ENCODE data around the gene KY.

DNA sequence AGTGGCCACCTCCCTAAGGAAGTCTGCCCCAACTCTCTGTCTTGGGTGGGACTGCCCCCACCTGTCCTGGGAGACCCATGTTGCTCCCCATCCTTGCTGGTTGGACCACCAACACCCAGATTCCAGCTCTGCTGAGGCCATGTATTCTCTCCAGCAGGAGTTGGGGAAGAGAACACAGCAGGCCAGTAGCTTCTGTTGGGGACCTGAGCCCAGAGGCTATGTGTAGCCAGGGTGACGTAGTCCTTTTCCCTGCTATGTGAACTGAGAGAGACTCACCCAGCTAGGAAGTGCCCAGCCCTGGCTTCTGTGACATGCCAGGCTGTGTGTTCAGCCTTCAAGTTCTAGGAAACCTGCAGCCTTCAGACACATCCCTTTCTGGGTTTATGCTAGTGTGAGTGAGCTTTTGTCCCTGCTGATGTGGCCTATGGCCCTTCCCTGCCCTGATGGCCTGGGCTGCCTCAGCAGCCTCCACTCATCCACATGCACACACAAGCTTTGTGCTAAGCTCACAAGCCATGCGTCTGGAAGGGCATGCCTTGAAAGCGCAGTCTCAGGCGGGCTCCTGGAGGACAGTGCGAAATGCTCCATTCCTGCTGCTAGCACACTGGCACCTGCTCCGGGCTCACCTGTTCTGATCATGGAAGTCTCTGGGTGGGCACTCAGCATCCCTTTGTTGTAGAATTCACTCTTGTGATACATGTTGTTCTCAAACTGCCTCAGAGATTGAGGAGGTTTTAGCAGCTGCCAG lies 42.6 kb downstream of the KY start:
- TF ChIP-seq, protein P1, sequence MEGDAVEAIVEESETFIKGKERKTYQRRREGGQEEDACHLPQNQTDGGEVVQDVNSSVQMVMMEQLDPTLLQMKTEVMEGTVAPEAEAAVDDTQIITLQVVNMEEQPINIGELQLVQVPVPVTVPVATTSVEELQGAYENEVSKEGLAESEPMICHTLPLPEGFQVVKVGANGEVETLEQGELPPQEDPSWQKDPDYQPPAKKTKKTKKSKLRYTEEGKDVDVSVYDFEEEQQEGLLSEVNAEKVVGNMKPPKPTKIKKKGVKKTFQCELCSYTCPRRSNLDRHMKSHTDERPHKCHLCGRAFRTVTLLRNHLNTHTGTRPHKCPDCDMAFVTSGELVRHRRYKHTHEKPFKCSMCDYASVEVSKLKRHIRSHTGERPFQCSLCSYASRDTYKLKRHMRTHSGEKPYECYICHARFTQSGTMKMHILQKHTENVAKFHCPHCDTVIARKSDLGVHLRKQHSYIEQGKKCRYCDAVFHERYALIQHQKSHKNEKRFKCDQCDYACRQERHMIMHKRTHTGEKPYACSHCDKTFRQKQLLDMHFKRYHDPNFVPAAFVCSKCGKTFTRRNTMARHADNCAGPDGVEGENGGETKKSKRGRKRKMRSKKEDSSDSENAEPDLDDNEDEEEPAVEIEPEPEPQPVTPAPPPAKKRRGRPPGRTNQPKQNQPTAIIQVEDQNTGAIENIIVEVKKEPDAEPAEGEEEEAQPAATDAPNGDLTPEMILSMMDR (IDR thresholded peaks at IDR 0.05; ENCODE audit: control extremely low read depth in 1 of 3, insufficient read depth in 1 of 3, low read depth in 1 of 3, low read length in 3 of 3), result no peak
- TF ChIP-seq RAD21 (IDR thresholded peaks at IDR 0.05 in 1 of 2, conservative IDR thresholded peaks at IDR 0.05 in 1 of 2; ENCODE audit: low read depth in 2 of 2, low read length in 2 of 2) (no peak), POLR2AphosphoS5 (IDR thresholded peaks at IDR 0.05; ENCODE audit: low read depth, low read length) (no peak), EZH2 (IDR thresholded peaks at IDR 0.05; ENCODE audit: low read depth, low read length, severe bottlenecking) (no peak), POLR2A (IDR thresholded peaks at IDR 0.05; ENCODE audit: control extremely low read depth in 1 of 2, low read depth in 2 of 2, low read length in 2 of 2) (no peak), EP300 (IDR thresholded peaks at IDR 0.05; ENCODE audit: borderline replicate concordance in 1 of 2, low read depth in 2 of 2, low read length in 2 of 2) (no peak), CBX8 (IDR thresholded peaks at IDR 0.05; ENCODE audit: borderline replicate concordance, low read depth, low read length) (no peak), YY1 (IDR thresholded peaks at IDR 0.05; ENCODE audit: low read depth, low read length) (no peak), TAF1 (IDR thresholded peaks at IDR 0.05; ENCODE audit: low read depth, low read length) (no peak), RXRA (IDR thresholded peaks at IDR 0.05; ENCODE audit: insufficient read depth, low read depth, low read length) (no peak), FOSL1 (IDR thresholded peaks at IDR 0.05; ENCODE audit: insufficient read depth, low read depth, low read length) (no peak), TBP (IDR thresholded peaks at IDR 0.05; ENCODE audit: low read depth, low read length) (no peak), BCL11A (IDR thresholded peaks at IDR 0.05; ENCODE audit: low read depth in 2 of 2, low read length in 2 of 2) (no peak)

Measured in H1 (cell line).